Activated CD8-positive, alpha-beta T cell treated with anti-CD3 and anti-CD28 coated beads for 36 hours (primary cell): ENCODE results near the gene TUBA4B. TPM values are rescaled to one million over a fixed set of nuclear protein-coding genes. Genes with fewer than 3 reads are reported as not detected.

Experiments used
- ATAC-seq: fragments of 200-7000 bp; cut with Tn5 transposase; one replicate; pipeline ENCODE4 v1.10.0; 2021; ENCODE audit warnings: mild to moderate bottlenecking, moderate library complexity
- CTCF ChIA-PET: fragments of 350-600 bp; sonication (Branson Sonifier 250); formaldehyde crosslinking; loops from one replicate; lab custom pipeline; 2021; ENCODE audit warnings: antibody characterized with exemption; lab: Charles Lee
- POLR2A ChIA-PET: fragments of 350-600 bp; sonication (Branson Sonifier 250); formaldehyde crosslinking; loops from one replicate; lab custom pipeline; 2021; ENCODE audit warnings: antibody characterized with exemption; lab: Charles Lee
- DNase-seq: peaks from one replicate; pipeline ENCODE4 v3.0.0-alpha.2; 2020
- H3K27ac Mint-ChIP-seq: one replicate; pipeline ENCODE4 v1.8.0; 2021; ENCODE audit warnings: mild to moderate bottlenecking, mixed read lengths
- H3K27me3 Mint-ChIP-seq: one replicate; pipeline ENCODE4 v1.8.0; 2021; ENCODE audit warnings: mixed read lengths
- H3K36me3 Mint-ChIP-seq: one replicate; pipeline ENCODE4 v1.8.0; 2021; ENCODE audit warnings: low read depth, mixed read lengths
- H3K4me1 Mint-ChIP-seq: one replicate; pipeline ENCODE4 v1.8.0; 2021; ENCODE audit warnings: low read depth, mixed read lengths
- H3K4me3 Mint-ChIP-seq: one replicate; pipeline ENCODE4 v1.8.0; 2021; ENCODE audit warnings: mild to moderate bottlenecking, moderate library complexity, mixed read lengths
- H3K9me3 Mint-ChIP-seq: one replicate; pipeline ENCODE4 v1.8.0; 2021; ENCODE audit warnings: mixed read lengths
- CTCF ChIP-seq: fragments of 200-600 bp; IDR thresholded peaks from one replicate; pipeline ENCODE4 v1.8.0; 2022; ENCODE audit warnings: antibody characterized with exemption, mild to moderate bottlenecking
- intact Hi-C: fragments of 100-400 bp; cut with micrococcal nuclease; formaldehyde crosslinking; loops from one replicate; pipeline ENCODE4 v1.10.0; 2022
- total RNA-seq, 2 experiments: library from RNA; stranded (reverse); gene quantifications; one replicate each; pipeline ENCODE4 v1.2.3, GENCODE V29; 2021

The TUBA4B gene
- total RNA-seq, 2 experiments from 2014 or later: not detected

- ATAC-seq: no peak
- H3K4me3 Mint-ChIP-seq: no peak overlapping the region
- TF ChIP-seq CTCF: no peak
Observed at GRCh38 chr2:219282375-219282774, 29.3 kb downstream of the TUBA4B start.

GRCh38 chr2:219282943-219283581, 30.0 kb downstream of the TUBA4B start:
- Mint-ChIP-seq H3K4me1 (peaks cover 49% of the 10 kb centered on the region), H3K27me3 (no peaks in the 10 kb centered on the region), H3K36me3 (peaks cover 40% of the 10 kb centered on the region), H3K9me3 (no peaks in the 10 kb centered on the region), H3K4me3 (no peak overlapping the region), H3K27ac (peak overlapping the region; percentile 59)
- ChIA-PET POLR2A (interaction anchor here (0.6 to 1.6 kb wide), 3 partner anchors 10 to 82 kb away, joined by 3 read pairs; no protein-coding TSS in a partner anchor), CTCF (interaction anchor here (0.8 to 15.5 kb wide), 3 partner anchors 14 to 258 kb away, joined by 3 to 336 read pairs (median 3); no protein-coding TSS in a partner anchor)
- intact Hi-C loops: no loop called here
- DNase-seq (no peak), ATAC-seq (no peak)
- no peak for TF ChIP-seq CTCF

More at GRCh38 chr2:219282375-219282774, 29.3 kb downstream of the TUBA4B start:
- H3K27ac Mint-ChIP-seq: peak overlapping the region; percentile 38
- H3K4me1 Mint-ChIP-seq: peaks cover 53% of the 10 kb centered on the region
- ChIA-PET CTCF (interaction anchor here (0.8 to 15.5 kb wide), 4 partner anchors 14 to 259 kb away, joined by 3 to 336 read pairs (median 4); partner anchors contain the start of gene CNPPD1), POLR2A (interaction anchor here (0.6 to 1.6 kb wide), 3 partner anchors 11 to 82 kb away, joined by 3 read pairs; no protein-coding TSS in a partner anchor)
- DNase-seq: no peak
- H3K27me3 Mint-ChIP-seq: no peaks in the 10 kb centered on the region
- peaks cover 40% of the 10 kb centered on the region for H3K36me3 Mint-ChIP-seq
- H3K9me3 Mint-ChIP-seq: no peaks in the 10 kb centered on the region
- intact Hi-C loops: no loop called here

GRCh38 chr2:219284501-219285372, 31.7 kb downstream of the TUBA4B start:
- Mint-ChIP-seq H3K4me1 (peaks cover 40% of the 10 kb centered on the region), H3K4me3 (no peak overlapping the region), H3K9me3 (no peaks in the 10 kb centered on the region), H3K36me3 (peaks cover 40% of the 10 kb centered on the region), H3K27me3 (no peaks in the 10 kb centered on the region), H3K27ac (no peak overlapping the region)
- intact Hi-C loops: no loop called here
- ATAC-seq (no peak), DNase-seq (no peak)
- POLR2A ChIA-PET: interaction anchor here (2.0 kb wide), 1 partner anchor 10 kb away, joined by 10 read pairs; no protein-coding TSS in a partner anchor
- CTCF ChIA-PET: interaction anchor here (15.5 kb wide), 1 partner anchor 12 kb away, joined by 336 read pairs; no protein-coding TSS in a partner anchor
- no peak for TF ChIP-seq CTCF

DNA sequence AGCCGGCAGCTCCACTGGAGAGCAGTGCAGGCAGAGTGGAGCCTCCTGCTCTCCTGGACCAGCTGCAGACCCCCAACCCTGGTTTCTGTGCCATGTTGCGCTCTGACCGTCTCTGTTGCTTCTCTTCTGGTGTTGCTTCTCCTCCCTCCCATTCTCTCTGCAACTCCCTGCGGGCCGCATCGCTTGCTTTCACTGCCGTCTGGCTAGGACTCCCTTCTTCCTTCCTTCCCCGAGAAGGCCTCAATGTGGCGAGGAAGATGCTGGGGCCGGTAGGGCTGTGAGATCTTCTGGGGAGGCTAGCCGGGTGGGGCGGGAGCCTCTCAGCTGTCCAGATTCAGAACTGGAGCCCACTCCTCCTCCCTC, 32.3 kb downstream of the TUBA4B start:
- Mint-ChIP-seq H3K4me3 (no peak overlapping the region), H3K9me3 (no peaks in the 10 kb centered on the region), H3K4me1 (peaks cover 34% of the 10 kb centered on the region), H3K27me3 (no peaks in the 10 kb centered on the region), H3K36me3 (peaks cover 33% of the 10 kb centered on the region), H3K27ac (no peak overlapping the region)
- intact Hi-C loops: no loop called here
- CTCF ChIA-PET: interaction anchor here (15.5 kb wide), 1 partner anchor 11 kb away, joined by 336 read pairs; no protein-coding TSS in a partner anchor
- DNase-seq (no peak), ATAC-seq (no peak)
- no peak for TF ChIP-seq CTCF
- POLR2A ChIA-PET: interaction anchor here (2.0 kb wide), 1 partner anchor 9 kb away, joined by 10 read pairs; no protein-coding TSS in a partner anchor
